GM23338 (cell line): ENCODE data around the gene C10orf90.

Experiments used
- CREB1 ChIP-seq: fragments of 250-450 bp; sonication (Bioruptor Pico); IDR thresholded peaks from 2 replicates; pipeline ENCODE4 v1.5.0; 2020; ENCODE audit warnings: low read depth, mild to moderate bottlenecking, moderate library complexity
- CTCF ChIP-seq, 2 experiments: fragments of 200-600 bp in 1 of 2; sonication (generic) in 1 of 2; conservative IDR thresholded peaks; 2 replicates each; pipeline versions ENCODE4 v1.5.1 to v1.6.1; 2016 to 2017; ENCODE audit warnings: antibody characterized with exemption in 2 of 2, low read depth in 2 of 2, mild to moderate bottlenecking in 2 of 2, moderate library complexity in 1 of 2
- EZH2 ChIP-seq: fragments of 200-600 bp; sonication (generic); IDR thresholded peaks from one replicate; pipeline ENCODE4 v1.8.0; 2017; ENCODE audit warnings: antibody characterized with exemption, mild to moderate bottlenecking, low read depth; ENCODE audit not compliant: unreplicated experiment
- EZH2phosphoT487 ChIP-seq: fragments of 200-600 bp; sonication (generic); IDR thresholded peaks from one replicate; pipeline ENCODE4 v1.8.1; 2018; ENCODE audit warnings: antibody characterized with exemption; ENCODE audit not compliant: unreplicated experiment
- POLR2AphosphoS5 ChIP-seq: IDR thresholded peaks from 2 replicates; pipeline ENCODE4 v1.6.1; 2016; ENCODE audit warnings: antibody characterized with exemption, low read depth
- REST ChIP-seq: IDR thresholded peaks from one replicate; pipeline ENCODE4 v1.6.1; 2018; ENCODE audit warnings: antibody characterized with exemption; ENCODE audit not compliant: unreplicated experiment
- ZNF462 ChIP-seq: fragments of 250-450 bp; sonication (Bioruptor Pico); IDR thresholded peaks from 2 replicates; pipeline ENCODE4 v1.5.0; 2020; ENCODE audit warnings: mild to moderate bottlenecking, moderate library complexity

- no peak for TF ChIP-seq CTCF (conservative IDR thresholded peaks at IDR 0.05; ENCODE audit: low read depth in 2 of 2)
- no peak for TF ChIP-seq EZH2
- no peak for TF ChIP-seq EZH2phosphoT487
- TF ChIP-seq CREB1 (CRISPR knock-in tag), result no peak
- no peak for TF ChIP-seq REST
- TF ChIP-seq POLR2AphosphoS5, result no peak
- TF ChIP-seq ZNF462 (CRISPR knock-in tag), result no peak
Measured at GRCh38 chr10:126519185-126519584, 151.3 kb downstream of the C10orf90 start.
